SK-N-SH (cell line): Measurements from ENCODE around the gene MNX1.

Experiments used
- CHD2 ChIP-seq: fragments of 150-350 bp; IDR thresholded peaks from 2 replicates; pipeline ENCODE4 v1.6.1; 2018; ENCODE audit warnings: low read length; ENCODE audit not compliant: partially characterized antibody
- CTCF ChIP-seq: fragments of 200-600 bp; sonication (generic); IDR thresholded peaks from 2 replicates; pipeline ENCODE4 v1.6.1; 2017; ENCODE audit warnings: antibody characterized with exemption, mild to moderate bottlenecking, moderate library complexity
- FOSL2 ChIP-seq: IDR thresholded peaks from 2 replicates; pipeline ENCODE4 v1.4.0; 2012; ENCODE audit warnings: low read depth, mild to moderate bottlenecking, moderate library complexity, borderline replicate concordance
- FOXM1 ChIP-seq: IDR thresholded peaks from 2 replicates; pipeline ENCODE4 v1.4.0; 2012; ENCODE audit warnings: low read depth, mild to moderate bottlenecking
- GABPA ChIP-seq: IDR thresholded peaks from 2 replicates; pipeline ENCODE4 v1.4.0; 2012; ENCODE audit warnings: low read depth, mild to moderate bottlenecking
- MAX ChIP-seq: IDR thresholded peaks from 2 replicates; pipeline ENCODE4 v1.4.0; 2012; ENCODE audit warnings: low read depth
- MXI1 ChIP-seq: IDR thresholded peaks from 2 replicates; pipeline ENCODE4 v1.6.1; 2012; ENCODE audit warnings: mild to moderate bottlenecking, low read depth, low read length, improper control_type of control experiment
- PBX3 ChIP-seq: IDR thresholded peaks from 2 replicates; pipeline ENCODE4; 2012
- RCOR1 ChIP-seq: fragments of 150-350 bp; IDR thresholded peaks from 2 replicates; pipeline ENCODE4 v1.6.1; 2017; ENCODE audit warnings: antibody characterized with exemption, low read length
- REST ChIP-seq: IDR thresholded peaks from 2 replicates; pipeline ENCODE4 v1.6.1; 2012; ENCODE audit warnings: mild to moderate bottlenecking, low read depth, low read length, moderate library complexity
- RFX5 ChIP-seq: IDR thresholded peaks from 2 replicates; pipeline ENCODE4 v1.6.1; 2012; ENCODE audit warnings: mild to moderate bottlenecking, improper control_type of control experiment, low read length
- USF2 ChIP-seq: fragments of 150-350 bp; IDR thresholded peaks from 2 replicates; pipeline ENCODE4 v1.6.1; 2017; ENCODE audit warnings: antibody characterized with exemption, low read length, low read depth, borderline replicate concordance
- ZBTB33 ChIP-seq: IDR thresholded peaks from 2 replicates; pipeline ENCODE4 v1.4.0; 2012; ENCODE audit warnings: low read depth, borderline replicate concordance

GRCh38 chr7:156999958-157000726, 10.3 kb downstream of the MNX1 start:
- TF ChIP-seq CTCF (no peak), GABPA (no peak), FOXM1 (no peak), USF2 (no peak), RFX5 (no peak), MXI1 (no peak), FOSL2 (no peak), MAX (no peak), ZBTB33 (no peak), REST (no peak), RCOR1 (no peak), PBX3 (no peak), CHD2 (no peak)
